ENCODE results near the gene MINDY3.

The MINDY3 gene

DNA sequence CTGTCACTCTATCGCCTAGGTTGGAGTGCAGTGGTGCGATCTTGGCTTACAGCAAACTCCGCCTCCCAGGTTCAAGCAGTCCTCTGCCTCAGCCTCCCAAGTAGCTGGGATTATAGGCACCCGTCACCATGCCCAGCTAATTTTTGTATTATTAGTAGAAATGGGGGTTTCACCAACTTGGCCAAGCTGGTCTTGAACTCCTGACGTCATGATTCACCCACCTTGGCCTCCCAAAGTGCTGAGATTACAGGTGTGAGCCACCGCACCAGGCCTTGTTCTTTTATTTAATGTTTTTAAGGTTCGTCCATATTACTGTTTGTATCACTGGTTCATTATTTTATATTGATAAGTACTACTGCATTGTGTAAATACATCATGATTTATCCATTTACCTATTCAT is 130.4 kb downstream of the MINDY3 start:
- H2BK12ac ChIP-seq (ENCODE audit: low read length), result no peak overlapping the region
- no peak overlapping the region for H3K4ac ChIP-seq (ENCODE audit: low read depth, low read length)
- no peak overlapping the region for H2AK5ac ChIP-seq (ENCODE audit: low read length)
- H4K12ac ChIP-seq (ENCODE audit: low read depth, low read length), result no peak overlapping the region
- H3K27ac ChIP-seq (ENCODE audit: low read depth, low read length), result no peak overlapping the region
- H2BK120ac ChIP-seq (ENCODE audit: insufficient read depth, low read length, poor library complexity), result no peak overlapping the region
- H3K18ac ChIP-seq (ENCODE audit: low read length), result no peak overlapping the region
- no peak for DNase-seq
- H3K4me3 ChIP-seq (ENCODE audit: low read depth, low read length), result no peak overlapping the region
- no peaks in the 10 kb centered on the region for H3K79me2 ChIP-seq (ENCODE audit: control insufficient read depth, insufficient read depth, low read length, poor library complexity)
- no peaks in the 10 kb centered on the region for H3K27me3 ChIP-seq (ENCODE audit: insufficient read depth, low read length)
- no CpG with 5 or more reads among the region's 7 CpGs for WGBS (ENCODE audit: extremely low coverage, insufficient coverage, insufficient read length)
- H2AFZ ChIP-seq (ENCODE audit: insufficient read depth, low read length, poor library complexity), result no peak overlapping the region
- H3K9ac ChIP-seq (ENCODE audit: low read length), result no peak overlapping the region
- no peak overlapping the region for H3K14ac ChIP-seq (ENCODE audit: low read length)
- H4K8ac ChIP-seq (ENCODE audit: low read depth, low read length), result no peak overlapping the region
- H3K79me1 ChIP-seq (ENCODE audit: low read length), result no peaks in the 10 kb centered on the region
- H3K36me3 ChIP-seq (ENCODE audit: control insufficient read depth in 1 of 2, insufficient read depth in 2 of 2, low read length in 2 of 2), result no peaks in the 10 kb centered on the region
- H3K4me2 ChIP-seq (ENCODE audit: low read length), result no peak overlapping the region
- no peak overlapping the region for H3K23ac ChIP-seq (ENCODE audit: low read length)
- H3K9me3 ChIP-seq (ENCODE audit: insufficient read depth, low read depth, low read length), result no peaks in the 10 kb centered on the region
- no peak overlapping the region for H4K91ac ChIP-seq (ENCODE audit: low read depth, low read length)
- no peak overlapping the region for H2BK5ac ChIP-seq (ENCODE audit: low read depth, low read length, poor library complexity)
- peaks cover 0 to 4% of the 10 kb centered on the region in 2 experiments for H3K4me1 ChIP-seq (ENCODE audit: control insufficient read depth in 1 of 2, insufficient read depth in 2 of 2, low read length in 2 of 2)
